ENCODE measurements around the gene CUL5.

DNA sequence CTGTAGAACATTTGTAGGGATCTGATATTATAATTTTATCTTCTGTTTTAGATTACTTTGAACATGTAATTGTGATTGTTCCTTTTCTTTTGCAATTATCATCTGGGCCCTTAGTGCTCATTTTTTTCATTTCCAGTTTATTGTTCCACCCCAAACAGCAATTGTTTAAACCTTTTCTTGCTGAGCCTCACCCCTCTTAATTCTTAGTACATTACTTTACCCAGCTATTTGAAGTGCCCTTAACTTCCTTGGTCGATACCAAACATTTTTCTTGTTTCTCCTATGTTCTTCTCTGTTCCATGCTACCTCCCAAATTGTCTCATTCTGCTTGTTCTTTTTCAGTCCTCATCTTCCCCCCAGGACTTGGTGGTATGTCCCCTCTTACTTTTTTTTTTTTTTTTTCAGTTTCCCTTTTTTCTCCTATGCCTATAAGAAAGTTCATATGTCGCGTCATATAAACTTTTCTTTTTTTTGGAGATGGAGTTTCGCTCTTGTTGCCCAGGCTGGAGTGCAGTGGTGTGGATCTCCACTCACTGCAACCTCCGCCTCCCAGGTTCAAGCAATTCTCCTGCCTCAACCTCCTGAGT lies 3.5 kb downstream of the CUL5 start:
- TF ChIP-seq, protein P1, sequence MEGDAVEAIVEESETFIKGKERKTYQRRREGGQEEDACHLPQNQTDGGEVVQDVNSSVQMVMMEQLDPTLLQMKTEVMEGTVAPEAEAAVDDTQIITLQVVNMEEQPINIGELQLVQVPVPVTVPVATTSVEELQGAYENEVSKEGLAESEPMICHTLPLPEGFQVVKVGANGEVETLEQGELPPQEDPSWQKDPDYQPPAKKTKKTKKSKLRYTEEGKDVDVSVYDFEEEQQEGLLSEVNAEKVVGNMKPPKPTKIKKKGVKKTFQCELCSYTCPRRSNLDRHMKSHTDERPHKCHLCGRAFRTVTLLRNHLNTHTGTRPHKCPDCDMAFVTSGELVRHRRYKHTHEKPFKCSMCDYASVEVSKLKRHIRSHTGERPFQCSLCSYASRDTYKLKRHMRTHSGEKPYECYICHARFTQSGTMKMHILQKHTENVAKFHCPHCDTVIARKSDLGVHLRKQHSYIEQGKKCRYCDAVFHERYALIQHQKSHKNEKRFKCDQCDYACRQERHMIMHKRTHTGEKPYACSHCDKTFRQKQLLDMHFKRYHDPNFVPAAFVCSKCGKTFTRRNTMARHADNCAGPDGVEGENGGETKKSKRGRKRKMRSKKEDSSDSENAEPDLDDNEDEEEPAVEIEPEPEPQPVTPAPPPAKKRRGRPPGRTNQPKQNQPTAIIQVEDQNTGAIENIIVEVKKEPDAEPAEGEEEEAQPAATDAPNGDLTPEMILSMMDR (conservative IDR thresholded peaks at IDR 0.05; ENCODE audit: low read length) = no peak
- no peak for TF ChIP-seq EZH2phosphoT487 (IDR thresholded peaks at IDR 0.05; ENCODE audit: borderline replicate concordance, low read depth, low read length)
